Neural cell (in vitro differentiated cells): ENCODE results near the gene SLC25A34. TPM values are rescaled to one million over a fixed set of nuclear protein-coding genes. Genes with fewer than 3 reads are reported as not detected.

Experiments used
- H2AFZ ChIP-seq: fragments of 200-600, 300-800 bp; sonication (generic), shearing (Covaris generic); 2 replicates; pipeline ENCODE4 v1.6.0; 2014; ENCODE audit warnings: low read depth, mild to moderate bottlenecking, antibody characterized with exemption, low read length, moderate library complexity
- H3F3A ChIP-seq: fragments of 200-600 bp; shearing (Covaris generic); 2 replicates; pipeline ENCODE4 v1.6.1; 2016; ENCODE audit warnings: mild to moderate bottlenecking, moderate library complexity, mixed read lengths, antibody characterized with exemption, low read length; ENCODE audit not compliant: insufficient read depth, poor library complexity, severe bottlenecking
- H3K27ac ChIP-seq: fragments of 200-600, 300-800 bp; sonication (generic), shearing (Covaris generic); 2 replicates; pipeline ENCODE4 v1.5.1; 2014; ENCODE audit warnings: mild to moderate bottlenecking, low read length, moderate library complexity
- H3K27me3 ChIP-seq: fragments of 300-800, 200-600 bp; sonication (generic), shearing (Covaris generic); 2 replicates; pipeline ENCODE4 v1.6.0; 2014; ENCODE audit warnings: mild to moderate bottlenecking, low read depth, low read length, moderate library complexity; ENCODE audit not compliant: insufficient read depth
- H3K36me3 ChIP-seq: fragments of 300-800, 200-600 bp; sonication (generic), shearing (Covaris generic); 2 replicates; pipeline ENCODE4 v1.5.1; 2014; ENCODE audit warnings: mild to moderate bottlenecking, antibody characterized with exemption, low read length, moderate library complexity; ENCODE audit not compliant: insufficient read depth
- H3K4me2 ChIP-seq: fragments of 300-800, 200-600 bp; sonication (generic), shearing (Covaris generic); 2 replicates; pipeline ENCODE4 v1.6.0; 2014; ENCODE audit warnings: mild to moderate bottlenecking, low read length
- H3K4me3 ChIP-seq: fragments of 300-800, 200-600 bp; sonication (generic), shearing (Covaris generic); 2 replicates; pipeline ENCODE4 v1.5.1; 2014; ENCODE audit warnings: mild to moderate bottlenecking, low read length, moderate library complexity
- H3K79me2 ChIP-seq: fragments of 200-600 bp; shearing (Covaris generic); replicated peaks from 2 replicates; pipeline ENCODE4 v1.6.0; 2014; ENCODE audit warnings: mild to moderate bottlenecking, low read length, moderate library complexity; ENCODE audit not compliant: insufficient read depth
- H3K9ac ChIP-seq: fragments of 300-800, 200-600 bp; sonication (generic), shearing (Covaris generic); 2 replicates; pipeline ENCODE4 v1.6.1; 2016; ENCODE audit warnings: mild to moderate bottlenecking, low read length, mixed read lengths
- H3K9me2 ChIP-seq: fragments of 200-600 bp; shearing (Covaris generic); 2 replicates; pipeline ENCODE4 v1.6.1; 2016; ENCODE audit warnings: mild to moderate bottlenecking, low read length, mixed read lengths; ENCODE audit not compliant: insufficient read depth
- H3K9me3 ChIP-seq: fragments of 200-600, 300-800 bp; sonication (generic), shearing (Covaris generic); 2 replicates; pipeline ENCODE4 v1.6.1; 2016; ENCODE audit warnings: mild to moderate bottlenecking, mixed run types, low read length, moderate library complexity, mixed read lengths
- H4K20me1 ChIP-seq: fragments of 200-600 bp; shearing (Covaris generic); 2 replicates; pipeline ENCODE4 v1.6.1; 2016; ENCODE audit warnings: mild to moderate bottlenecking, mixed run types; ENCODE audit not compliant: insufficient read depth
- EP300 ChIP-seq: fragments of 450-650 bp; conservative IDR thresholded peaks from 2 replicates; pipeline ENCODE4 v1.6.1; 2014; ENCODE audit warnings: antibody characterized with exemption, mild to moderate bottlenecking, moderate library complexity; ENCODE audit not compliant: poor library complexity, severe bottlenecking
- EZH2 ChIP-seq: fragments of 200-600, 300-800 bp; shearing (Covaris generic), sonication (generic); IDR thresholded peaks from 2 replicates; pipeline ENCODE4 v1.6.1; 2014; ENCODE audit warnings: antibody characterized with exemption, low read length, borderline replicate concordance, mild to moderate bottlenecking; ENCODE audit not compliant: insufficient read depth, poor library complexity, severe bottlenecking
- MXI1 ChIP-seq: fragments of 450-650 bp; conservative IDR thresholded peaks from 2 replicates; pipeline ENCODE4 v1.6.1; 2014; ENCODE audit warnings: antibody characterized with exemption, mild to moderate bottlenecking; ENCODE audit not compliant: poor library complexity, severe bottlenecking
- POLR2AphosphoS5 ChIP-seq: IDR thresholded peaks from 2 replicates; pipeline ENCODE4 v1.6.1; 2012
- RAD21 ChIP-seq: fragments of 450-650 bp; conservative IDR thresholded peaks from 2 replicates; pipeline ENCODE4 v1.6.1; 2014; ENCODE audit warnings: antibody characterized with exemption, mild to moderate bottlenecking, moderate library complexity
- REST ChIP-seq: IDR thresholded peaks from 2 replicates; pipeline ENCODE4 v1.6.1; 2012; ENCODE audit warnings: borderline replicate concordance
- SMC3 ChIP-seq: fragments of 450-650 bp; conservative IDR thresholded peaks from 2 replicates; pipeline ENCODE4 v1.6.1; 2014; ENCODE audit warnings: antibody characterized with exemption, mild to moderate bottlenecking, moderate library complexity; ENCODE audit not compliant: poor library complexity
- TAF1 ChIP-seq: IDR thresholded peaks from 2 replicates; pipeline ENCODE4 v1.6.1; 2012; ENCODE audit warnings: low read depth
- polyA plus RNA-seq: library from polyadenylated mRNA; depleted of rRNA; stranded (reverse); fragments of >200 nt; gene quantifications from 2 replicates; pipeline ENCODE4 v1.2.3, GENCODE V29; 2014
- TF ChIP-seq, protein P1 (sequence below): fragments of 450-650 bp; IDR thresholded peaks from 2 replicates; pipeline ENCODE4 v1.5.1; 2014; ENCODE audit warnings: antibody characterized with exemption, mild to moderate bottlenecking, moderate library complexity; ENCODE audit not compliant: poor library complexity, severe bottlenecking

The SLC25A34 gene
- polyA plus RNA-seq, 1 donor from 2014 or later = 5.4 TPM

DNA sequence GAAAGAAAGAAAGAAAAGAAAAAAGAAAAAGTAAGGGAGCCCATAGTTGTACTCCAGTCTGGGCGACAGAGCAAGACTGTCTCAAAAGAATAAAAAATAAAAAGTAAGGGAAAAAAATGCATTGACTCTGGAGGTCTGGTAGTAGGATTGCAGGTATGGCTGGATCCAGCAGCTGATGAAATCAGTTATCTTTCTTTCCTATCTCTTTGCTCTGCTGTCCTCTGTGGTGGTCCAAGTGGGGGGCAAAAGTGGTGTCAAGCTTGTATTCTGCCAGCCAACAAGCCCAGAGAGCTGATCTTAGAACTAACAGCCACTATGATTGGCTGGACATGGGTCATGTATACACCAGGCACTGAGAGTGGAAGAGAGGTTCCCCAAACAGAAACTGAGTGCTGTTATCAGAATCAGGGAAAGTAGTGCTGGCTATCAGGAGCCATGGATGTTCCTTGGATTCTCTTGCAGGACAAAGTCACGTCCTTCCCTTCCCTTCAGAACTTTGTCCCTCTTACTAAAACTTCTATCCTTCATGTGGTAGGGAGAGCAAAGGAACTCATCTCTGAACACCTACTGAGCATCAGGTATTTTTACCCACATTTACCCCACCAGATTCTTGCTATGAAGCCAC is 19.1 kb downstream of the SLC25A34 start:
- Histone ChIP-seq H3K9me2 (no peaks in the 10 kb centered on the region), H2AFZ (no peak overlapping the region), H3K4me3 (no peak overlapping the region), H3K79me2 (peaks cover 6% of the 10 kb centered on the region), H3K9ac (no peak overlapping the region), H3K27me3 (peaks cover 15% of the 10 kb centered on the region), H3K27ac (no peak overlapping the region), H3K36me3 (no peaks in the 10 kb centered on the region), H3K9me3 (no peaks in the 10 kb centered on the region), H3F3A (no peaks in the 10 kb centered on the region), H4K20me1 (no peaks in the 10 kb centered on the region), H3K4me2 (no peak overlapping the region)
- TF ChIP-seq EP300 (no peak), POLR2AphosphoS5 (no peak)

DNA sequence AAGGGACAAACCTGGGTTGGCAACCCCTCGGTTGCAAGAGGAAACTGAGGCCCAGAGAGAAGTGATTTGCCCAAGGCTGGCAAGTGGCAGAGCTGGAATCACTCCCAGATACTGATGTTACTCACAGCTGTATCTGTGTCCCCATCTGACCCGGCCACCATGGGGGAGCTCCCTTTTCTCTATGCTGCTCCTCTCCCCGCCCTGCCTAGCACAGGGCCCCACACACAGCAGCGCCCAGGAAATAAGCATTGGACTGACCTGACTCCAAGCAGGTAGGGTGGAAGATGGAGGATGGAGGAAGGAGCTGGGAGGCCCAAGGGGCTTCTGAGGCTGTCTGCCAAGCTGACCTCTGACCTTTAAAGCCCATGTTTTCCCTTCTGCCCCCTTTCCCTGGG is 19.6 kb downstream of the SLC25A34 start:
- no peak overlapping the region for H3K9ac ChIP-seq
- no peaks in the 10 kb centered on the region for H3K36me3 ChIP-seq
- H3K9me3 ChIP-seq = no peaks in the 10 kb centered on the region
- H3K4me2 ChIP-seq = no peak overlapping the region
- TF ChIP-seq POLR2AphosphoS5 = no peak
- no peak for TF ChIP-seq REST
- TF ChIP-seq EZH2 = no peak
- no peak for TF ChIP-seq RAD21
- TF ChIP-seq MXI1 = no peak
- TF ChIP-seq, protein P1, sequence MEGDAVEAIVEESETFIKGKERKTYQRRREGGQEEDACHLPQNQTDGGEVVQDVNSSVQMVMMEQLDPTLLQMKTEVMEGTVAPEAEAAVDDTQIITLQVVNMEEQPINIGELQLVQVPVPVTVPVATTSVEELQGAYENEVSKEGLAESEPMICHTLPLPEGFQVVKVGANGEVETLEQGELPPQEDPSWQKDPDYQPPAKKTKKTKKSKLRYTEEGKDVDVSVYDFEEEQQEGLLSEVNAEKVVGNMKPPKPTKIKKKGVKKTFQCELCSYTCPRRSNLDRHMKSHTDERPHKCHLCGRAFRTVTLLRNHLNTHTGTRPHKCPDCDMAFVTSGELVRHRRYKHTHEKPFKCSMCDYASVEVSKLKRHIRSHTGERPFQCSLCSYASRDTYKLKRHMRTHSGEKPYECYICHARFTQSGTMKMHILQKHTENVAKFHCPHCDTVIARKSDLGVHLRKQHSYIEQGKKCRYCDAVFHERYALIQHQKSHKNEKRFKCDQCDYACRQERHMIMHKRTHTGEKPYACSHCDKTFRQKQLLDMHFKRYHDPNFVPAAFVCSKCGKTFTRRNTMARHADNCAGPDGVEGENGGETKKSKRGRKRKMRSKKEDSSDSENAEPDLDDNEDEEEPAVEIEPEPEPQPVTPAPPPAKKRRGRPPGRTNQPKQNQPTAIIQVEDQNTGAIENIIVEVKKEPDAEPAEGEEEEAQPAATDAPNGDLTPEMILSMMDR = no peak
- no peak for TF ChIP-seq EP300
- TF ChIP-seq TAF1 = no peak
- no peak for TF ChIP-seq SMC3
- H3K79me2 ChIP-seq = peaks cover 6% of the 10 kb centered on the region
- no peak overlapping the region for H2AFZ ChIP-seq
- H3K27ac ChIP-seq = no peak overlapping the region
- no peak overlapping the region for H3K4me3 ChIP-seq
- H4K20me1 ChIP-seq = no peaks in the 10 kb centered on the region
- no peaks in the 10 kb centered on the region for H3F3A ChIP-seq
- no peaks in the 10 kb centered on the region for H3K9me2 ChIP-seq
- peaks cover 15% of the 10 kb centered on the region for H3K27me3 ChIP-seq
